OCI-LY7 (cell line): ENCODE measurements around the gene FAH. TPM values are rescaled to one million over a fixed set of nuclear protein-coding genes. Genes with fewer than 3 reads are reported as not detected.

Source experiments
- BruUV-seq: library from RNA; stranded (reverse); fragments of 400-500 nt; replicated peaks from 2 replicates; lab custom pipeline; 2021; lab: Mats Ljungman, UMichigan
- CTCF ChIA-PET: fragments of 300-600 bp; sonication (Branson Sonifier 250); formaldehyde crosslinking; loops from one replicate; lab custom pipeline; 2022; ENCODE audit warnings: antibody characterized with exemption; ENCODE audit not compliant: unreplicated experiment; lab: Charles Lee
- POLR2A ChIA-PET: fragments of 300-600 bp; sonication (Branson Sonifier 250); formaldehyde crosslinking; loops from one replicate; lab custom pipeline; 2022; ENCODE audit warnings: antibody characterized with exemption; lab: Charles Lee
- DNase-seq: peaks from one replicate; pipeline ENCODE4 v3.0.0-alpha.2; 2015; ENCODE audit warnings: low spot score
- H2AFZ ChIP-seq: fragments of 200-600 bp; sonication (generic), shearing (Covaris generic); 2 replicates; pipeline ENCODE4 v1.6.1; 2014; ENCODE audit warnings: mild to moderate bottlenecking, antibody characterized with exemption, low read length, moderate library complexity
- H3K27ac ChIP-seq: fragments of 200-600 bp; sonication (generic); 2 replicates; pipeline ENCODE4 v1.5.1; 2014; ENCODE audit warnings: mixed run types, low read depth, mild to moderate bottlenecking, moderate library complexity, low read length, inconsistent platforms; ENCODE audit not compliant: poor library complexity, severe bottlenecking
- H3K36me3 ChIP-seq: fragments of 200-600 bp; sonication (generic); 2 replicates; pipeline ENCODE4 v1.6.1; 2014; ENCODE audit warnings: mild to moderate bottlenecking, antibody characterized with exemption, low read length, moderate library complexity, mixed read lengths; ENCODE audit not compliant: insufficient read depth
- H3K4me1 ChIP-seq: fragments of 200-600 bp; sonication (generic); 2 replicates; pipeline ENCODE4 v1.5.1; 2014; ENCODE audit warnings: mild to moderate bottlenecking, low read length; ENCODE audit not compliant: insufficient read depth, poor library complexity, severe bottlenecking
- H3K4me2 ChIP-seq: fragments of 200-600 bp; sonication (generic); 2 replicates; pipeline ENCODE4 v1.6.1; 2014; ENCODE audit warnings: mild to moderate bottlenecking, low read length
- H3K4me3 ChIP-seq: fragments of 200-600 bp; sonication (generic); 2 replicates; pipeline ENCODE4 v1.5.1; 2014; ENCODE audit warnings: mild to moderate bottlenecking, low read depth, low read length; ENCODE audit not compliant: poor library complexity, severe bottlenecking
- H3K79me2 ChIP-seq: fragments of 200-600 bp; sonication (generic); 2 replicates; pipeline ENCODE4 v1.6.1; 2016; ENCODE audit warnings: low read depth, mild to moderate bottlenecking, low read length, moderate library complexity, mixed read lengths; ENCODE audit not compliant: insufficient read depth
- H3K9me2 ChIP-seq: fragments of 200-600 bp; sonication (generic); 2 replicates; pipeline ENCODE4 v1.6.1; 2016; ENCODE audit warnings: mild to moderate bottlenecking, low read length, mixed read lengths; ENCODE audit not compliant: insufficient read depth
- H3K9me3 ChIP-seq: fragments of 200-600 bp; sonication (generic); 2 replicates; pipeline ENCODE4 v1.6.1; 2014; ENCODE audit warnings: mild to moderate bottlenecking, mixed run types, low read length, mixed read lengths
- H4K20me1 ChIP-seq: fragments of 200-600 bp; sonication (generic); 2 replicates; pipeline ENCODE4 v1.6.1; 2014; ENCODE audit warnings: mild to moderate bottlenecking, antibody characterized with exemption, low read length, moderate library complexity, mixed read lengths; ENCODE audit not compliant: insufficient read depth
- EZH2phosphoT487 ChIP-seq: fragments of 200-600 bp; sonication (generic); IDR thresholded peaks from 2 replicates; pipeline ENCODE4 v1.6.1; 2018; ENCODE audit warnings: low read depth, borderline replicate concordance, mild to moderate bottlenecking, mixed run types, antibody characterized with exemption, low read length, moderate library complexity, mixed read lengths
- intact Hi-C: fragments of 100-400 bp; cut with micrococcal nuclease; formaldehyde crosslinking; loops from one replicate; pipeline ENCODE4 v1.10.0; 2022; ENCODE audit not compliant: unreplicated experiment
- total RNA-seq, 2 experiments: library from RNA; depleted of rRNA in 1 of 2; stranded (reverse); fragments of >200 nt in 1 of 2; shearing (Covaris generic) in 1 of 2; gene quantifications; 2 replicates each; pipeline ENCODE4 v1.2.3, GENCODE V29; 2014 to 2022
- TF ChIP-seq, protein P1 (sequence below): fragments of 200-600 bp; sonication (generic); conservative IDR thresholded peaks from 2 replicates; pipeline ENCODE4 v1.5.1; 2014; ENCODE audit warnings: mild to moderate bottlenecking, antibody characterized with exemption, low read length, moderate library complexity, mixed read lengths

The FAH gene
- total RNA-seq, 2 experiments from 2014 or later, result 9.4 to 18.4 TPM

DNA sequence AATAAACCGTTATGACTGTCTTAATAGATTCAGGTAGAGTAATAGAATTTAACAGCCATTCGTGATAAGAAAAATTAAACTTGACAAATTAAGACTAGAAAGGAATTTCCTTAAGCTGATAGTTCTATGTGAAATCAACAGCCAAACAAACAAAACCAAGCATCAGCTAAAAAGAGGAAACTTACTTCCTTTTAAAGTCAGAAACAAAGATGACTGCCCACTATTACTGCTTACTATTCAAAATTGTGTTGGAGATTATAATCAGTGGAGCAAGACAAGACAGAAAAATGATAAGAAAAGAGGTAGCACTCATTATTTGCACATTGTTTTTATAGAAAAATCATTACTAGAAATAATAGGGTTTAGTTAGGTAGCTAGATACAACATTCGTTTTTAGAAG, 13.8 kb upstream of the FAH start:
- POLR2A ChIA-PET, result interaction anchor here (0.6 to 0.7 kb wide), 2 partner anchors 13 to 284 kb away, joined by 3 to 4 read pairs; no protein-coding TSS in a partner anchor

DNA sequence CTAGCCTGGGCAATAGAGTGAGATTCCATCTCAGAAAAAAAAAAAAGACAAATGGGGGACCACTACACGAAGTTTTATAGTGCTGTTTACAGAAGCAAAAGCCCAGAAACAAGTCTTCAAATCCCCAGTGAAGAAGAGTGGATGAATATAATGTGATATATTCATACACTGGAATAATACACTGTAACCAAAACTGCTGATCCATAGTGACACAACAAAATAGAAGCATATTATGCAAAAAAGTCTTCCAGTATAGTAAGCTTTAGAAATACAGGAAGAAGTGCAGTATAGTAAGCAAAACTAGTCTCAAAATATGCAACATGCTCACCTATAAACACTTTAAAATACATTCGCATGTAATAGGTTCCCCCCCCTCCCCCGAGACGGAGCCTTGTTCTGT, 11.9 kb upstream of the FAH start:
- ChIA-PET CTCF (no interaction called here), POLR2A (no interaction called here)
- no TSS peak for BruUV-seq
- Histone ChIP-seq H3K4me3 (no peak overlapping the region), H3K27ac (no peak overlapping the region), H3K79me2 (no peaks in the 10 kb centered on the region), H3K36me3 (peaks cover 20% of the 10 kb centered on the region; the same call in 1 of the 2 replicates), H4K20me1 (no peaks in the 10 kb centered on the region), H3K4me1 (no peaks in the 10 kb centered on the region), H3K9me3 (no peaks in the 10 kb centered on the region), H3K9me2 (no peaks in the 10 kb centered on the region), H3K4me2 (no peak overlapping the region), H2AFZ (no peak overlapping the region)
- TF ChIP-seq EZH2phosphoT487, result no peak
- TF ChIP-seq, protein P1, sequence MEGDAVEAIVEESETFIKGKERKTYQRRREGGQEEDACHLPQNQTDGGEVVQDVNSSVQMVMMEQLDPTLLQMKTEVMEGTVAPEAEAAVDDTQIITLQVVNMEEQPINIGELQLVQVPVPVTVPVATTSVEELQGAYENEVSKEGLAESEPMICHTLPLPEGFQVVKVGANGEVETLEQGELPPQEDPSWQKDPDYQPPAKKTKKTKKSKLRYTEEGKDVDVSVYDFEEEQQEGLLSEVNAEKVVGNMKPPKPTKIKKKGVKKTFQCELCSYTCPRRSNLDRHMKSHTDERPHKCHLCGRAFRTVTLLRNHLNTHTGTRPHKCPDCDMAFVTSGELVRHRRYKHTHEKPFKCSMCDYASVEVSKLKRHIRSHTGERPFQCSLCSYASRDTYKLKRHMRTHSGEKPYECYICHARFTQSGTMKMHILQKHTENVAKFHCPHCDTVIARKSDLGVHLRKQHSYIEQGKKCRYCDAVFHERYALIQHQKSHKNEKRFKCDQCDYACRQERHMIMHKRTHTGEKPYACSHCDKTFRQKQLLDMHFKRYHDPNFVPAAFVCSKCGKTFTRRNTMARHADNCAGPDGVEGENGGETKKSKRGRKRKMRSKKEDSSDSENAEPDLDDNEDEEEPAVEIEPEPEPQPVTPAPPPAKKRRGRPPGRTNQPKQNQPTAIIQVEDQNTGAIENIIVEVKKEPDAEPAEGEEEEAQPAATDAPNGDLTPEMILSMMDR, result no peak
- intact Hi-C loops, result no loop called here
- no peak for DNase-seq

More for the DNA sequence above, 13.8 kb upstream of the FAH start:
- Histone ChIP-seq H3K4me2 (no peak overlapping the region), H3K36me3 (peaks cover 37% of the 10 kb centered on the region; the same call in 1 of the 2 replicates), H2AFZ (no peak overlapping the region), H3K4me1 (no peaks in the 10 kb centered on the region), H3K9me2 (no peaks in the 10 kb centered on the region), H4K20me1 (no peaks in the 10 kb centered on the region), H3K79me2 (no peaks in the 10 kb centered on the region), H3K9me3 (no peaks in the 10 kb centered on the region), H3K4me3 (no peak overlapping the region), H3K27ac (no peak overlapping the region)
- TF ChIP-seq EZH2phosphoT487, result no peak
- TF ChIP-seq, protein P1, result no peak
- no TSS peak for BruUV-seq
- no peak for DNase-seq
- CTCF ChIA-PET, result interaction anchor here (1.1 kb wide), 1 partner anchor 121 kb away, joined by 3 read pairs; no protein-coding TSS in a partner anchor
- intact Hi-C loops, result no loop called here

GRCh38 chr15:80141916-80142598, 10.7 kb upstream of the FAH start:
- no TSS peak for BruUV-seq
- H3K9me2 ChIP-seq, result no peaks in the 10 kb centered on the region
- CTCF ChIA-PET, result no interaction called here
- H3K36me3 ChIP-seq, result peaks cover 10% of the 10 kb centered on the region; the same call in 1 of the 2 replicates
- H3K4me1 ChIP-seq, result no peaks in the 10 kb centered on the region
- no peak overlapping the region for H2AFZ ChIP-seq
- POLR2A ChIA-PET, result interaction anchor here (0.7 kb wide), 1 partner anchor 15 kb away, joined by 3 read pairs; no protein-coding TSS in a partner anchor
- TF ChIP-seq EZH2phosphoT487, result no peak
- TF ChIP-seq, protein P1, result no peak
- H3K27ac ChIP-seq, result no peak overlapping the region
- intact Hi-C loops, result no loop called here
- no peaks in the 10 kb centered on the region for H4K20me1 ChIP-seq
- H3K9me3 ChIP-seq, result no peaks in the 10 kb centered on the region
- no peak overlapping the region for H3K4me2 ChIP-seq
- no peaks in the 10 kb centered on the region for H3K79me2 ChIP-seq
- no peak overlapping the region for H3K4me3 ChIP-seq
- DNase-seq, result no peak
